GM19025 (cell line): ENCODE measurements around the gene DGKD.

Experiments used
- ATAC-seq: cut with Tn5 transposase; IDR thresholded peaks from one replicate; pipeline ENCODE4 v1.9.1; 2021; ENCODE audit warnings: mild to moderate bottlenecking, low read depth, moderate library complexity; ENCODE audit not compliant: unreplicated experiment

Gene DGKD

DNA sequence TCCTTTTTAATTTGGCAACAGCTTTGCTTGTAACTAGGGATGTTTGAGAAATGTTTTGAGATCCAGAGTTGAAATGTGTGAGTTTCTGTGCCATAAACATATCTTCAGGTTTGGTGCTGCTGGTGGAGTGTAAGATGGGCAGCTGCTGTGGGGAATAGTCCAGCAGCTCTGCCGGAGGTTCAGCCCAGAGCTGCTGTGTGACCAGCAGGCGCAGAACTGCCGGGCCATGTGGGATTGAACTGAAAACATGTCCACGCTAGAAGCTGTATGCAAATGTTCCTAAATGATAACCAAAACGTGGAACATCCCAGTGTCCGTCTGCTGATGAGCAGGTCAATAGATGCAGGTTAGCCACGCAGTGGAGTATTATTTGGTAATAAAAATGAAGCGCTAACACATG, 99.6 kb downstream of the DGKD start:
- no peak for ATAC-seq

DNA sequence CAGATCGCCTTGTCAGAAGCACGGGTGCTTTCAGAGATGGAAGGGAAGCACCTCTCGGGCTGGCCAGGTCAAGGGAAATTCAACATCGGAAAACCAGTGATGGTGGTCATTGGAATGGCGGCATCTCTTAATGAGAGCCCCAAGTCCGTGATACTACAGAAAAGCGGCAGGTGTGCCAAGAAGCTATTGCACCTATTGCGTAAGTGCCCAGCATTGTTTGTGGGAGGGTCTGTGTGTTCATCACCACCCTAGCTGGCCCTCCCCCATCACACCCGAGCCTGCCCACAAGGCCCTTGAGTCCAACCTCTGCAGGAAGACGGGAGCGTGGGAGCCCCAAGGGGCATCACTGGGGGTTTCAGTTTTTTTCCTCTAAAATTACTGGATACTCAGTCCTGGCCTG, 100.7 kb downstream of the DGKD start:
- no peak for ATAC-seq

DNA sequence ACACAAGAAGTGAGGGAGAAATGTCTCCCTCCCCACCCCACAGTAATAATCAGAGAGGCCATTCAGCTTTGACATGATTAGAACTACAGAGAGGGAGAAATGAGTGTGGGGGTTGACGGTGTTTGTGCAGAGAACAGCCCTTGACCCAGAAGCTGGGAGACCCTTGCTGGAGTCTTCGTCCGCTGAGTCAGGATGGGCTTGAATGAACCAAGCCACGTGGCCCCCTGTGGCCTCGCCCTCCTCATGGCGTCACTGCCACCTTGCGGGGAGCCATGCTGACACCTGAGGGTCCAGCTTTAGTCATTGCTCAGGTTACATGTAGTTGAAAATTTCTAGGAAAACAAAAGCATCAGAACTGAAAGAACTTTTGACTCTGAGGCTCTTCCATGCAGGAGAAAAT, 101.2 kb downstream of the DGKD start:
- ATAC-seq: no peak

DNA sequence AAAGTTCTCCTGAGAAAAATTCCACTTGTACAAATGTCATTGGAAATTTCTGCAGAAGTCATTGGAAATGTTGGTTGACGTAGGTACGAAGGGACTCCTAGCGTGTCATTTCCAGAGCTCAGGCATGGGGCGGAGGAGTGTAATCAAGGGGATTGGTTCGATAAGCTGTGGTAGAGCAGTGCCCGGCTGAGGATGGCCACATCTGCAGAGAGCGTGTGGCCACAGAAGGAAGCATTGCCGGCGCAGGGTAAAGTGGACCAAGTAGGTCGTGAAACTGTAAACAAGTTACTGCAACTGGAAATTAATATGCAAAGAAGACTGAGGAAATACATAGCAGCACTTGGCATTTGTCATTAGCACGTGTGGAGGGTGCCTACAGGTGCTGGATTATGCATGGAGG, 101.8 kb downstream of the DGKD start:
- ATAC-seq: no peak

DNA sequence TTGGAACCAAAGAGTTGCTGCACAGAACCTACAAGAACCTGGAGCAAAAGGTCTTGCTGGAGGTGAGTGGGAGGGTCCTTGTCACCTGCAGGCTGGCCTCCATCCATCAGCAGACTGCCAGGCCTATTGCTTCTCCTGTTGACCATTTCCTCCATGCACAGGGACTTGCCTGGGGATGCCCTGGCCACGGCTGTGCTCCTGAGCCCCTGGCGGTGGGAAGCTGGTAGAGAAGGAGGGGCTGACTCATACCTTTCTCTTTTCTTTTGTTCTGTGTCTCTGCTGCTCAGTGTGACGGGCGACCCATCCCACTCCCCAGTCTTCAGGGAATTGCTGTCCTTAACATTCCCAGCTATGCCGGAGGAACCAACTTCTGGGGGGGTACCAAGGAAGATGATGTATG, 102.6 kb downstream of the DGKD start:
- ATAC-seq: no peak

DNA sequence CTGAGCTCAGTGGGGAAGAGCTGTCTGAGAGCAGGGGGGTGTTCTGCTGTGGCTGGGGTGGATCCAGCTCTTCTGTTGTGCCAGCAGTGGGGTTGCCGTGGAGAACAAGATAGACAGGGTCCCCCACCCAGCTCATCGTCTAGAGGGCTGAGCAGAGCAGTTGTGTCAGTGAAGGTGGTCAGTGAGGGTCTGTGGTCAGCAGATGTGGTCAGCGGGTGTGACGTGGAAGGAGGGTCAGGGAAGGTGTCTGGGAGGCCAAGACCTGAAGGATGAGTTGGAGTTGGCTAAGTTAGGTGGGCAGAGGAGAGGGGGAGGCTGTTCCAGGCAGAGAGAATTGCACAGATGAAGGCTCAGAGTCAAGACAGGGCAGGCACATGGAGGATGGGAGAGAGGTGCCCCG, 103.1 kb downstream of the DGKD start:
- no peak for ATAC-seq

DNA sequence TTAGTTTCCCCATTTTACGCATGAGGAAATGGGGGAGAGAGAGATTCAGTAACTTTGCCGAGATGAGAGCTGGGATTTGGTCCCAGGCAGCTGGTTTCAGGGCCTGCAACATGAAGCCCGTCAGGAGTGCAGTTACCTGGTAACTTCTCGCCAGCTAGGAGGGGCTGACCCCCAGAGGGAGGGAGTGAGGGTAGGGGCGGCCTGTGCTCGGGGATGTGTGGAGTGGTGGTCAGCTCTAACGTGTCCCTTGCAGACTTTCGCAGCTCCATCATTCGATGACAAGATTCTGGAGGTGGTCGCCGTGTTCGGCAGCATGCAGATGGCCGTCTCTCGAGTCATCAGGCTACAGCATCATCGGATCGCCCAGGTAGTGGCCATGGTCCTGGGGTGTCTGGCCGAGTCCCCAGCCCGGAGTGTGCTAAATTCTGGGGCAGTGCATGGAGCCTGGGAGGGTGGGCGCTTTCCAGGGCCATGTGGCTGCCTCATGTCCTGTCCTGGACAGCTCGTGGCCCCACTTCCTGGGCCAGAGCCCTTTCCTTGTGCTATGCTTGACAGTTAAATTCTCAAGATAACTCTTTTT, 103.8 kb downstream of the DGKD start:
- no peak for ATAC-seq

DNA sequence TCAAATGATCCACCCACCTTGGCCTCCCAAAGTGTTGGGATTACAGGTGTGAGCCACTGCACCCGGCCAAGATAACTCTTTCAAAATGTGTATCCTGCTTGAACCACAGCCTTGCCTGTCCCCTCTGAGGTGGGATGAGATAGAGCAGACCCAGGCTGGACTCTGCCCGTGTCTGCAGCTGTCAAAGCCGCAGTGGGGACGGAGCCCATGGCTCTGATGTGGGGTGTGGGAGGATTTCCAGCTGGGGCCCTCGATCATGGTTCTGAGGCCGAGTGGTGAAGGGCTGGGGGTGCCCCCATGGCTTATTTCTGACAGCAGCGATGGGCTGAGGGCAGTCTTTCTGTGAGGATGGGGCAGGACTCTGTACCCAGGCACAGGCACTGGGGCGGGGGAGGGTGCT, 104.5 kb downstream of the DGKD start:
- ATAC-seq: no peak

DNA sequence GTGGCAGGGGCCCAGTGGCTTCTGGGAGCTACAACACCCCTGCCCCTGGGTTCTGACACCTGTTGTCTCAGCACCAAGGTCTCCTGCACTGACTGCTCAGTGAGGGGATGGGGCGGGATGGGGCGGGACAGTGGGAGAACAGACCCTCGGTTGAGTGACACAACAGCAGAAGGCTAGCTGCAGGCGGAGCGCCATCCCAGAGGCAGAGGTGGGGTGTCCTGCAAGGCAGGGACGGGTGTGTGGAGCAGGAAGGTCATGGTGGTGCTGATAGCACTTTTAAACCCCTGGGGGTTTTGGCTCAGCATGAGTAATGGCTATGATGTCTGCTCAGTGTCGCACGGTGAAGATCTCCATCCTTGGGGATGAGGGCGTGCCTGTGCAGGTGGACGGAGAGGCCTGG, 105.1 kb downstream of the DGKD start:
- ATAC-seq: no peak

DNA sequence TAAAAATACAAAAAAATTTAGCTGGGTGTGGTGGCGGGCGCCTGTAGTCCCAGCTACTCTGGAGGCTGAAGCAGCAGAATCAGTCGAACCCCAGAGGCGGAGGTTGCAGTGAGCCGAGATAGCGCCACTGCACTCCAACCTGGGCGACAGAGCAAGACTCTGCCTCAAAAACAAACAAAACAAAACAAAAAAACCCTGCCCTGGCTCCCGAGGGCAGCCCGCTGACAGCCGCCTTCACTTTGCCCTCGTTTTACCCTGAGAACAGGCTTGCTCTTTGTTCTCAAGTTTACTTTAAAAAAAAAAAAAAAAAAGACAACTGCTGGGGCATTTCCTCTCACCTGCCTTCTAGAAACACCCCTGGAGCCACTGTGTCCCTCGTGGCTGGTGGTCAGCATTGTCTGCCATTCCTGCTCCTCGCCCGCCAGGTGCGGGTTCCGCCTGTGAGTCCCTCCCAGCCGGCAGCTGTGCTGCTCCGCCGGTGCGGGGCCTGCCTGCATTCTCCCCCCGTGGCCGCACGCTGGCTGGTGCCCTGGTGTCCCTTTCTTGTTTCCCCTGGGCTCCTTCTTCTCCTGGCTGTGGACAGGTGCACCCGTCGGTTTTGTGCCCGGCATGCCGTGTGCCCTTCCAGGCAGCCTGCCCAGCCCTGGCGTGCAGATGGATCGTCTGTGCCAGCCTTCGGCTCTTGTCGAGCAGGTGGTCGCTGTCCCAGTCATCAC, 106.6 kb downstream of the DGKD start:
- ATAC-seq: no peak

DNA sequence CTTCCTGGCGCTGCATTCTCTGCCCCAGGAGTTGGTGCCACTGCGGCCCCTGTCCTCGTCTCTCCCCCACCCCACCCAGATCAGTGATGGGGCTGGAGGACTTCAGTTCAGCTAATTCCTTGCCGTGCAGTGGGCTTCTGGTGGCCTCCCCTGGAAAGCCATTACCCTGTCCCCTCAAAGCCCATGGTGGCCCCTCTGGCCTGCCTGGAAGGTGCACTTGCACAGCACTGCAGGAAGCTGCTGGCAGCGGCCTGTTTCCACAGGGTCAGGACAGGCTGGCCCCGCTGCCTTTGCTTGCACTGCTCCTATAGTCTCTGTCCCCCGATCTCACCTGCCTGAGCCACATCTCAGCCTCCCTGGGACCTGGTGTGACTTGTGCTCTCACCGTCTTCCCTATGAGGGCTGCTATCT, 107.2 kb downstream of the DGKD start:
- ATAC-seq: no peak

DNA sequence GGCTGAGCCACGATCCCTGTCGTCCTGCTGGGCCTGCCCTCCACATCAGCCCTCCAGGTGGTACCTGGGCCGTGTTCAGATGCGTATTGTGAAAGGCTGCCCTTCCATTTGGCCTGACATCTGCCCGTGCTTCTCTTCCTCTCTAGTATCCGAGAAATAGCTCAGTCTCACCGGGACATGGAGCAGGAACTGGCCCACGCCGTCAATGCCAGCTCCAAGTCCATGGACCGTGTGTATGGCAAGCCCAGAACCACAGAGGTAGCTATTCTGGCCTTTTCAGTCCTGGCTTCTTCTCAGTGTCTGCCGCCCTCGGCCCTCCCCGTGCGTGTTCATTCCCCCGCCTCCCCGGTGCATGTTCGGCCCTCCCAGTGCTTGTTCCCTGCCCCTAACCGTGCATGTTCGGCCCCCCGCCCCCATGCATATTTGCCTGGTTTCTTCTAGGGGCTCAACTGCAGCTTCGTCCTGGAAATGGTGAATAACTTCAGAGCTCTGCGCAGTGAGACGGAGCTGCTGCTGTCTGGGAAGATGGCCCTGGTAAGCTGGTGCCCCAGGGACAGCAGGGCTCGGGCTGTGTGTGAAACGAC, 108.0 kb downstream of the DGKD start:
- no peak for ATAC-seq

DNA sequence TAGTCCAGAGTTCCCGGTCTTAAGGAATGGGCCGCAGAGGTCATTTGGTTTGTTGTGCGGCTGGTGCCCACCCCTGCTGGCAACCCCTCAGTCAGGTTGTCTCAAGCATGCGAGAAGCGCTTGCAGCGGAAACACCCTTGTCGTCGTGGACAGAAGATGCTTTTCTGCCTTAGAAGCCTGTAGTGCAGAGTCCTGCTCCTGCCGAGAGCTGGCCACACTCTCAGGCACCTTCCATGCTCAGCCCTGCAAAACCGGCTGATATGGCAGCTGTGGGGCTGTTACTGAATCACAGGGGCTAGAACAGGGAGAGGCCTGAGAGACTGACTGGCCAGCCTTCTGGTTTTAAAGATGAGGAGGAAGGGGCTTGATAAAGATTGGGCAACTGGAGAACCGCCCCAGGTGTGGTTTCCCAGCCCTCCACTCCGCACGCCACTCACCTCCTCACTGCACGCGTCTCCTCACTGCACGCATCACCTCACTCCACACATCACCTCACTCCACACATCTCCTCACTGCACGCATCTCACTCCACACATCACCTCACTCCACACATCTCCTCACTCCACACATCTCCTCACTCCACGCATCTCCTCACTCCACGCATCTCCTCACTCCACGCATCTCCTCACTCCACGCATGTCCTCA, 108.7 kb downstream of the DGKD start:
- ATAC-seq: no peak

DNA sequence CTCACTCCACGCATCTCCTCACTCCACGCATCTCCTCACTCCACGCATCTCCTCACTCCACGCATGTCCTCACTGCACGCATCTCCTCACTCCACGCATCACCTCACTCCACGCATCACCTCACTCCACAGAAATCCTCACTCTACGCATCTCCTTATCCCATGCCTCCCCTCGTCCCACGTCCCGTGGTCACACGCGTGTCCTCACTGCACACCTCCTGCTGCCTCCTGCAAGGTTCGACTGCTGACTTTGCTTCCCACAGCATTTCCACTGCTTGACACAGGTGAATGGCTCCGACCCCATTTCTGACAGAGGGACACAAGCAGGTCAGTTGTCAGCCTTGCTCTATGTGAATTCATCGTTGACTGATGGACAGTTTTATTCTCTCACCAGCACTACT, 109.3 kb downstream of the DGKD start:
- ATAC-seq: no peak

DNA sequence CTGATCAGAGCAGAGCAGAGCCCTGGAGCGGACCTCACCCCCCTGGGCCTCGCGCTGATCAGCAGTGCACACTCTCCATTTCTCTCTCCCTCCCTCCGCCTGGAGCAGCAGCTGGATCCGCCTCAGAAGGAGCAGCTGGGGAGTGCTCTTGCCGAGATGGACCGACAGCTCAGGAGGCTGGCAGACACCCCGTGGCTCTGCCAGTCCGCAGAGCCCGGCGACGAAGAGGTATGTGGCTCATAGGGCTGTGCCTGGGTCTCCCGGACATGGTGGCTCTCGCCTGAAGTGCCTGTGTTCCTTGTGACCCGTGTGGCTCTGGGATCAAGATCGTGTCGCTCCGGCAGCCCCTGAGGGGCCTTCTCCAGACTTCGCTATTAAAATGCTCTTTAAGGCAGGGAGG, 109.8 kb downstream of the DGKD start:
- no peak for ATAC-seq

DNA sequence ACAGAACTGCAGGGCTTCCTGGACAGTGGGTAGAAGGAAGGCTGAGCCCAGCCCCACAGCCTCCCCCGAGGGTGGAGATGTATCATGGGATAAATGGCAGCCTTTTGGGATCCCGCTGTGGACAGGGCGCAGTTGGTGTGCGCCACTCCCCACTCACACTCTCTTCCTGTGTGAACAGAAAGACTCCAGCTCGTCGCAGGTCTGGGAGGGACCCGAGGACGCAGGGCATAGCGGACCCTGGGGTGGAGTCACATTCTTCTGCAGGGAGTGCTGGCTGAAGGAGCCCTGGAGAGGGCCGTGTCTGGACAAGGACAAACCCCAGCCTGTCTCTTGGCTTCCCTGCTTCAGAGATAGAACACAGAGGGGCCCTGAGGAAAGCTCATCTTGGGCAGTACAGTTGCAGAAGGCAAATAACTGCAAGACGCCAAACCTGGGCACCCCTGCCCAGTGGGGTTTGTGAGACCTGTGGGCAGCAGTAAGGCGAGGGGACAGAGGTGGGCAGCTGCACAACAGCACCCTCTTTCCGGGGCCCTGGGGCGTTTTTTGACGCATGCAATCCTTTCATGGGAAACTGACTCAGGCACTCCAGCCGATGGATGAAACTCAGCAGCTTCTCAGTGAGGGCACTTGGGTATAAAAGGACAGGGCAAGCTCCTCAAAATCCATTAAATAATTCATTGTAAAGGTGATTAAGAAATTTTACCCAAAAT, 110.4 kb downstream of the DGKD start:
- ATAC-seq: no peak

DNA sequence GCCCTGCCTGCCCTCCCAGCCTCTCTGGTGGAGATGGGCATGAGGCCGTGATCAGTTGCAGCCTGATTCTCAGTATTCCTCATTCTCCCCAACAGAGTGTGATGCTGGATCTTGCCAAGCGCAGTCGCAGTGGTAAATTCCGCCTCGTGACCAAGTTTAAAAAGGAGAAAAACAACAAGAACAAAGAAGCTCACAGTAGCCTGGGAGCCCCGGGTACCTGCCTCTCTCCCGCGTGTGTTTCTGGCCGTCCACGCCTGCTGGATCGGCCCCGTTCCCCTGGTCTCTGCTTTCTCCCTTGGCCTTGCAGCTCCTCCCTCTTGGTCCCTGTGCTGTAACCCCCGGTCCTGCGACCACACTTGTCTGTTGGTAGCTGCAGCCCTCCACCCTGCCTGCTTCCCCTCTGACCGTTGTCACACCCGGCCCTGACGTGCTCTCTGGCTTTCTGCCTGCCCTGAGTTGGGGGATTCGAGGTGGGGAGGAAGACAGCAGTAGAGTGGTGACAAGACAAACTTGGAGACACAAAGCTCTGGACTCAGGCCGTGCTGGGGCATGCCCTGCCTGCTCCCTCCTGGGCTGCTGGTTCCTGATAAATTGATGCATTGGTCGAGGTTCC, 112.8 kb downstream of the DGKD start:
- no peak for ATAC-seq

DNA sequence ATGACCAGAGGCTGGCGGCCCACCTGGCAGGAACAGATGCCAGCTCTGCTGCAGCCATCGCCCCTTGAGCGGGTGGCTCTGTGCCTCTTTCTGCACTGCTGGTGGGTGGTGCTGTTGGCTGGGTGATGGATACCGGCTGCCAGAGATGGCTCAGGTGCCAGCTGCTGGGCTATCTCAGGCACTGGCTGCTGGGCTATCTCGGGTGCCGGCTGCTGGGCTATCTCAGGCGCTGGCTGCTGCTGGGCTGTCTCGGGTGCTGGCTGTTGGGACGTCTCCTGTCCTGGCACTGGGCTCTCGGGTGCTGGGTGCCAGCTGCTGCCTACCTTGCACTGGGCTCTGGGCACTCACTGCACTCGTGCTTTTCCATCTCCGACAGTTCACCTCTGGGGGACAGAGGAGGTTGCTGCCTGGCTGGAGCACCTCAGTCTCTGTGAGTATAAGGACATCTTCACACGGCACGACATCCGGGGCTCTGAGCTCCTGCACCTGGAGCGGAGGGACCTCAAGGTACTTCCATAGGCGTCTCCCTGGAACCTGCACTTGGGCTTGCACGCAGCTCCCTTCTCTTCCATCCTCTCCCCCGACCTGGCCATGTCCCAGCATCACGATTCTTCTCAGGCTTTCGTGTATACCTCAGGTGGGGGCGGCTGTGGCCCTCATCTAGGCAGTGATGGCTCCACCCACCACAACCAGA, 113.9 kb downstream of the DGKD start:
- ATAC-seq: no peak

DNA sequence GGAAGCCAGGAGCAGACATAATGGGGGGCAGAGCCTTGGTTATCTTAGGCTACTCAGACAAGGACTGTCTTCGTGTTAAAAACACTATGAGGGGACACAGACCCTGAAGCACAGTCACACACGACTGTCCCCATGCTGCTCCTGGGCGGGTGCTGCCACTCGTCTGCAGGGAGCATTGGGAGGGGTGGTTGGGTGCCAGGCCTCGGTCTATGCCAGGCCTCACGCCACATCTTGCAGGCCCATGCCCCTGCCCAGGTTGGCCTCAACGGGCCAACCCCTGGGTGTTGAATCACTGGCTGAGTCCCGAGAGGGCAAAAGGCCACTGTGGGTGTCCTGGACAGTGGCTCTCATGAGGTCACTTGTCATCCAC, 114.4 kb downstream of the DGKD start:
- ATAC-seq: no peak
